Measurements from ENCODE around the gene ACTN1.

The ACTN1 gene

DNA sequence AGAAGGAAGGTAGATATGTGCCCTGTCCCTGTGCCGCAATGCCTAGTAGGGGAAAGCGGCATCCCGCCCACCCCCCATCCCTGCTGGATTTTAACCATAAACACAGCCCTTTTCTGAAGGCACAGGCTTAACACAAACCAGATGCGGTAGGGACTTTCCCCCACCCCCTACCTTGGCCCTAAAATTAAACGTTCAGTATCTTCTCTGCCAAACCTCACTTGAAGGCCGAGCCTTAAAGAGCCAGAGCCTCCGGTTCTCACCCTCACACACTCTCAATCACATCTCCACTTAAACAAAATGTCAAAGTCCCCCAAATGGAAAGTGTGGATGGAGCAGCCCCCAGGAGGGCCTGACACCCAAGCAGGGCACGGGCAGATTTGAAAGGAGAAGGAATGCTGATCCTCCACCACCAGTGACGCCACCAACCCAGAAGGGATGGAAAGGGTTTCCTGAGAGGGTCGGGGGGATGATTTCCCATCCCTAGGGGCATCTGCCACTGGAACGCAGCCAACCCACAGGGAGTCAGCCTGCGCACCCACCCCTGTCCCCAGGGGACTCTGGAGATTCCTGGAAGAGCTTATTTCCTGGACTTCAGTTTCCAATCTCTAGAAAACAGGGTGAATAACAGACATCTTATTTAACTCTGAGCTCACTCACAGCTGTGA lies 26.4 kb downstream of the ACTN1 start:
- DNase-seq (ENCODE audit: insufficient read length, low spot score) (no peak), FAIRE-seq (no peak)

DNA sequence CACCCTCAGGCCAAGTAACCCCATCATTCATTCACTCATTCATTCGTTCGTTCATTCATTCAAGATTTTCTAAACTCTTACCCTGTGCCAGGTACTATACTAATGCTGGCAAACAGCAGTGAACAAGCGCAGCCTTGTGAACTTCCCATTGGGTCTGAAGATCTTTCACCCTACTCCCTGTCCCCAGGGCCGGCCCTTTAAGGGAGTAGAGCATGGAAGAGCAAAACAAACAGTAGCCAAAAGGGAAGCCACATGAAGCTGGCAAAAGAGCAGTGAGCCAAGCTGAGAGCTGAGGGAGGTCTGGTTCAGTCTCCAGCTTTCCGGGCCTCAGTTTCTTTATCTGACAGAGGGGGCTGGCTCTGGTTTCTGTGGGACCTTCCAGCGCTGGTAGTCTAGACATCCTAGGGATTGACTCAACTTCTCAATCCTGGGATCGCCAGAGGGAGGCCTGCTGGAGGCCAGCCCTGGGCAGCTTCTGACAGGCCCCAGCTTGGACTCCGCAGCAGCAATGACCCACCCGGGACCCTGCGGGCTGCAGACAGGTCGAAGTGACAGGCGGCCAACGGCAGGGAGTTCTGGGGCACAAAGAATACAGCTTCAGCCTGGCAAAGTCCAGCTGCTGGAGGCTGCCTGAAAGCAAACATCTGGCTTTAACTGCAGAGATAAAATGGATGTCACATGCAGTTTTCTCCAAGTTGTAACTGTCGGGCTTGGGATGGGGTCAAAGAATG lies 27.1 kb downstream of the ACTN1 start:
- DNase-seq (ENCODE audit: insufficient read length, low spot score) (no peak), FAIRE-seq (no peak)

- DNase-seq (ENCODE audit: insufficient read length, low spot score) (no peak), FAIRE-seq (no peak)
Measured at GRCh38 chr14:68951035-68951797, 27.9 kb downstream of the ACTN1 start.

GRCh38 chr14:68950111-68950510 lies 29.0 kb downstream of the ACTN1 start:
- FAIRE-seq, result no peak
- DNase-seq (ENCODE audit: insufficient read length, low spot score), result no peak

- FAIRE-seq (no peak), DNase-seq (ENCODE audit: insufficient read length, low spot score) (no peak)
Measured at GRCh38 chr14:68949601-68949965, 29.5 kb downstream of the ACTN1 start.

- FAIRE-seq (no peak), DNase-seq (ENCODE audit: insufficient read length, low spot score) (no peak)
Measured at GRCh38 chr14:68948686-68949600, 30.2 kb downstream of the ACTN1 start.

DNA sequence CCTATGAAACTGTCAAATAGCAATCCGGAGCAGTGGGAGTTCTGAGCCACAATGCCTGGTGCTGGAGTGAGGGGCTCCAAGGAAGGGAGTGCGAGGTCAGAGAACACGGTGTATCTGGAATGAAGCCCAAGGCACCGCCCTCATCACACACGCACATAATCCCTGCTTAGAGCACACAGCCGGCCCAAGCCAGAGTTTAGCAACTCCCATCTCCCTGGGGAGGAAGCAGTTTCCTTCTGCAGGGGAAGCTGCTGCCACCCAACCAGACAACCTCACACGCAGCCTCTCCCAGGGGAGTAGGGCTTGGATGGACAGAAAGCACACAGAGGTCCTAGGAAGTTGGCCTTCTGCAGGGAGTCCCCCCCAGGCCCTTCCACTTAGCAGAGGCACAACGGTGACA lies 31.3 kb downstream of the ACTN1 start:
- FAIRE-seq, result peak; percentile 37
- DNase-seq (ENCODE audit: insufficient read length, low spot score), result no peak

DNA sequence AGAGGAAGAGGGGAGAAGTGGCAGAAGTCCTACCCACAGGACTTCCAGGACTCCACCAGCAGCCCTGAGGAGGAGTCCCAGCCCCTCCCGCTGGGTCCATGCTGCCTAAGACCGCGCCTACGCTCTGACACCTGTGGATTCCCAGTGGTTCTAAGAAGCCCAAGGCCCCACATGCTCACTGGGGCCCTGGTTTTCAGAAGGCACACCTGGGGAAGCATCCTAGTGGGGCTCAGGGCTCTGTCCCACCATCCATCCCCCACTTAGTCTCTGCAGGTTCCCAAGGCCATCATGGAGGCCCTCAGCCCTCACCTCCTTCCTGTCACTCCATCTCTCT lies 32.6 kb downstream of the ACTN1 start:
- FAIRE-seq (no peak), DNase-seq (ENCODE audit: insufficient read length, low spot score) (no peak)

DNA sequence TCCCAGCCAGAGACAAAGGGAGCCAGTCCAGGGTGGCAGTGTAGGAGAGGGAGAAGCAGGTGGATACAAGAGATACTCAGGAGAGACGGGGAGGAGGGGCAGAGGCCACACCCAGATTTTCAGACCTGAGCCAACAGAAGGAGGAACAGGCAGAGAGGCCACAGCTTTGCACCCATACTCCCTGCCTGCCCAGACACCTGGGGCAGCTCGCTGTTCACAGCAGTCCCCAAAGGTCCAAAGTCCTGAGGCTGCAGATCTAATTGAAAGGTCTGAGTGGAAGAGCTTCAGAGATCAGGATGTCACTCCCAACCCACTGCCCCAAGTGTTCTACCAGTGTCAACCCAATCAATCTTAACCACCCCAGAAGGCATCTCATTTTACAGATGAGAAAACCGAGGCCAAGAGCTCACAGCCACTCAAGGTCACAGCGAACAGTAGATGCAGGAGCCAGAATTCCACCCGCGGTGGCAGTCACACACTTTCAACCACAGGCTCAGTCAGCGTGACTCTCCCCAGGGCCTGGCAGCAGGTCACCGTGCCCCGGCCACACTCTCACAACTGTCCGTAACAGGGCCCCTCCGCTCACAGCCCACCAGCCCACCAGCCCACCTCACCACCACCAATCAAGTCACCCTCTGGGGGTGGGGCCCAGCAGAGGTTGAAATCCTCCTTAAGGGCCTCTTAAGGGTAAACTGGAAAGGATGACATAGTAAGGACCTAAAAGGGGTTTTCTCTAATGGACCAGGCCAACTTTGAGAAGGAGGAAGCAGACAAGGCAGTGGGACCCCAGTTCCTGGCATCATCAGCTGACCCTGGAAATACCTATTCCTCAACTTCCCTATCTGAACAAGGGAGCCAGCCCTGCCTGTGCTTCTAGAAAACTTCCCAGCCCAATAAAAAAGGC lies 33.3 kb downstream of the ACTN1 start:
- DNase-seq (ENCODE audit: insufficient read length, low spot score), result no peak
- FAIRE-seq, result no peak

DNA sequence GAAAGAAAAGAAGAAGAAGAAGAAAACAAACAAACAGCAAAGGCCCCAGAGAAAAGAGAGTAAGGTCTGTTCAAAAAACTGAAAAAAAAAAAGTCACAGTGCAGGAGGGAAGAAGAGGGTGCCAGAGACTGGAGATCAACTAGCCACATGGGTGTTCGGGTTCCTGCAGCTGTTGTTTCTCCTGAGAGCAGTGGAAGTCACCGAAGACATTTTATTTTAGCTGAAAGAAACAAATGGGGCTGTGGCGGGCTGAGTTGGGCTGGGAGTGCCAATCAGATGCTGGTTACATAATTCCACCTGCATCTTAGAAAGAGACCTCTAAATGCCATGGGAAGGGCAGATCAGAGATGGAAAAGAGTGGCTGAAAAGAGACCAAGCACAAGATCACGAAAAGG lies 33.9 kb downstream of the ACTN1 start:
- FAIRE-seq, result no peak
- DNase-seq (ENCODE audit: insufficient read length, low spot score), result no peak

DNA sequence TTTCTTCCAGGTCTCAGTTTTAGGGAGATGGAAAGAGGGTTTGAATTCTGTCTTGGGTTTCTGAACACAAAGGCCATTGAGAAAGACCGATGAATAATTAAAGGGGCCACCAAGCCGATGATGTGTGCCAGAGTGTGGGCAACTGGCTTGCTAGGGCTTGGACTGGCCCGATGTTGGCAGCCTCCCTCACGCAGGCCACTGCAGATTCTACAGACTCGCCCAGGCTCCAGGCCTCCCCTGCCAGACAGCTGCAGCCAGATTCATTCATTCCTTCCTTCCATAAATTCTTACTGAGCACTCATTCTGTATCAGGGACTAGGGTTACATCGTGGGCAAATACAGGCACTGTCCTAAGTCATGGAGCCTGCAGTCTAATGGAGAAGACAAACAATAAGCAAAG lies 34.9 kb downstream of the ACTN1 start:
- no peak for FAIRE-seq
- DNase-seq (ENCODE audit: insufficient read length, low spot score), result no peak

GRCh38 chr14:68943107-68943506 lies 36.0 kb downstream of the ACTN1 start:
- FAIRE-seq, result no peak
- DNase-seq (ENCODE audit: insufficient read length, low spot score), result no peak

DNA sequence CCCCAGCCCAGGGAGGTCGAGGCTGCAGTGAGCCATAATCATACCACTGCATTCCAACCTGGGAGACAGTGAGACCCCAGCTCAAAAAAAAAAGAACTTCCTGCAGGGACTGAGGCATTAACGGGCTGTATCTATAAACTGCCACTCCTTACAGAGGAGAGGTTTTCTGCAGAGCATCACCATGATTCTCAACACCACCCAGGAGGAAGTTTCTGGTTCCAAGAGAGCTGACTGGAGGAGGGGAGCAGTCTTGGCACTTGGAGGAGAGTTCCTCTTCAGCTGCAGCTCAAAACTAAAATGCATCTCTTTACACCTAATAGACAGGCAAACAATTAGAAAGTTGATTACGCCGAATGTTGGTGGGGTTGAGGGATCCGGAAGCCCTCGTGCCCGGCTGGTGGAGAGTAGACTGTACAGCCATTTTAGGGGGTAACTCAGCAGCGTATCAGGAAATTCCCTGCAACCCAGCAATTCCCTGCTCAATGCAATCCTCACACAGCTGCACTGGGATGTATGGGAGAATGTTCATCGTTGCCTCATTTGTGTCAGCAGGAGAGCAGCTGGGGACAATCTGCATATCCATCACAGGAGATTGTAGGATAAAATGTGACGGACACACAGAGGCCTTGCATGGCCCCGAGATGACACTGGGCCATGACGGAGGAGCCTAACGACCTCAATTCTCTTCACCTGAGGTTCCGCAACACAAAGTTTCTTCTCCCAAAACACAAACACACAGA lies 36.6 kb downstream of the ACTN1 start:
- DNase-seq (ENCODE audit: insufficient read length, low spot score) (no peak), FAIRE-seq (no peak)

GRCh38 chr14:68941820-68942219 lies 37.3 kb downstream of the ACTN1 start:
- FAIRE-seq (no peak), DNase-seq (ENCODE audit: insufficient read length, low spot score) (no peak)

GRCh38 chr14:68940614-68941185 lies 38.4 kb downstream of the ACTN1 start:
- DNase-seq (ENCODE audit: insufficient read length, low spot score), result no peak
- FAIRE-seq, result no peak

DNA sequence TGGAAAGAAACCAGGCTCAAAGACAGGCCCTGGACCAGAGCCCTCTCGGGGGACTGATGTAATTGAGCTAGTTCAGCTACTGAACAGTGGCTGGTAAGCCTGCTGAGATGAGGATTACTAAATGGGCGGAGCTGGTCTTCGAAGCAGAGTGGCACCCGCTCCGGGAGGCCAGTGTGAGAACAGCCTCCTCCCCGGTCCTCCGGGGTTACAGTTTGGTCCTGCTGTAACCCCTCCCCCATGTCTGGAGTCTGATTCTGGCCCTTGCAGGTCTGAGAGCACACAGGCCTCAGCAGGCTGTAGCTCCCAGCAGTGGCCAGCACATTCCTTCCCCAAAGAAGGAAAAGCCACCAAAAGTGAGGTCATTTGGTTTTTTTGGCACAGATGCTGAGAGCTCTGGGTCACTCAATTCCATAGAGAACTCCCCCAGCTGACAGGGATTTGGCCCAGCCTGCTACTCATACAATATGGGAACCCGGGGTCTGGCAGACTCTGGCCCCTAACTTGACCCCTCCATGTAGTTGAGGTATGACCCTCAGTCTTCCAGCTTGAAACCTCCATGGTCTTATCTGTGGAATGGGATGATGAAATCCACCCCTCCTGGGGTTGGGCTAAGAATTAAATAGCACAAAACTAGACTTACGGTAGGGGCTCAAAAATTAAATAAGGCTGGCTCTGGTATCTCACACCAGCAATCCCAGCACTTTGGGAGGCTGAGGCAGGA lies 39.0 kb downstream of the ACTN1 start:
- FAIRE-seq, result no peak
- DNase-seq (ENCODE audit: insufficient read length, low spot score), result no peak

DNA sequence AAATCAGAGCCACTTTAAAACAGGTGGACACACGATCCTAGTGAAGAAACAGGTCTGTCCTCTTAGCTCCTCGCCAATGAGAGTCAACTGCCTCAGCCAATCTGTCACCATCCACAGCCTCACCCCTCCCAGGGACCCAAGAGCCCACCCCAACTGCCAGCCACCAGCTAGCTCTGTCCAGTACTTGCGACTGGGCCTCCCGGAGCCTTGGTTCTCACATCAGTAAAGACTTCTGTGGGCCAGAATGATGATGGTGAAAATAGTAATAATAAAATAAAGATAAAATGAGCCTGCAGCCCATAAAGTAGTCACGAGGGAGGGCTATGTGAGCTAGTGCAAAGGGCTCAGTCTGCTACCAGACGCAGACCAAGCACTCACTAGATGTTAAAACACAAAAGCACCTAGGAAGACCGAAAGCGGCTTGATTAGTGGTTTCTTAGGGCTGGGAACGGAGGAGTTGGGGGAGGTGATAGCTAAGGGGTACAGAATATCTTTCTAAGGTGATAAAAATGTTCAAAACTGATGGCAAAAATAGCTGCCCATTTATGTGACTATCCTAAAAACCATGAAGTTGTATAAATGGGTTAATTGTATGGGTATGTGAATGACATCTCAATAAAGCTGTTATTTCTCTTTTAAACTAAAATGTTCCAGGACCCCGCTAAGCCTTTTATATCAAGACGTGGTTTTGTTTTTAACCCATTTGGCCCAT lies 39.8 kb downstream of the ACTN1 start:
- DNase-seq (ENCODE audit: insufficient read length, low spot score), result no peak
- FAIRE-seq, result no peak

All from GM19239 (cell line).